Activated CD4-positive, alpha-beta T cell treated with anti-CD3 and anti-CD28 coated beads, Interleukin-2, Interleukin-4, amounts not matched to agents 100 ng/mL and 50 ng/mL, durations not matched to agents 16 hours and 8 hours (primary cell): Measurements from ENCODE around the gene PLXNA2.

Experiments
- DNase-seq: peaks from one replicate; pipeline ENCODE4 v3.0.0-alpha.2; 2020; ENCODE audit warnings: low spot score

The PLXNA2 gene

GRCh38 chr1:208026880-208027438 is 217.2 kb downstream of the PLXNA2 start:
- no peak for DNase-seq

DNA sequence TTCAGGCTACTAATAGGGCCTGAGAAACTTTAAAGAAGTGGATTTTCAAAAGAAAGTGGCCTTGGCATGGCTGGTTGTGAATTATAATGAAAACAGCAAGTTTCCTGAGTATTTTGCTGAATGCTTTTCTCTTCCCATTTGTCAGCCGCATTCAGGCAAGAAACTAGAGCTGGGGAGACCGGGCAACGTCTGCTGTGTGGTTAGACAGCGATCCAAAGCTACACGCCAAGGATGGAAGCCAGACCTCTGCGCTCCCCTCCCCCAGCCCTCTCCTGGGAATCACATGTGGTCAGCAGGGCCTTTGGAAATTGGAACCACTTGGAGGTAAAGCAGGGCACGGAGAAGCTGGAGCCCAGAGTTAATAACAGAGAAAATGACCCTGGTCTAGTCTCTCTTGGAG is 219.2 kb downstream of the PLXNA2 start:
- DNase-seq: no peak

DNA sequence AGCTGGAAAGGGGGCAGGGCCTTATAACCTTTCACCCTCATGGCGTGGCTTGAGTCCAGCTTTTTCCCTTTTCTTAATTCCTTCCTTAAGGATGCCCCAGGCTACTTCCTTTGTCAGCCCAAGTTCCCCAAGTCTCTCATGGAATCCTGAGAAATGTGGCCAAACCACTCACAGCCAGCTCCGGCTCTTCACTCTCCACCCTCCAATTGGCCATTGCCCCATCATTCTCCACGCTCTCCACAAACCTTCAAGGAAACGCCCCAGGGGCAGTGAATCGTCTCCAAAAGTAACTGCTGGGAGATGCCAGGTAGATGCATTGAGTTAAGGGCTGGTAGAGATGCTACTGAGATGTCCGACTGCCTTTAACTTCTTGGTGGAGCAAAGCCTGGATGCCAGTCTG is 219.8 kb downstream of the PLXNA2 start:
- no peak for DNase-seq

DNA sequence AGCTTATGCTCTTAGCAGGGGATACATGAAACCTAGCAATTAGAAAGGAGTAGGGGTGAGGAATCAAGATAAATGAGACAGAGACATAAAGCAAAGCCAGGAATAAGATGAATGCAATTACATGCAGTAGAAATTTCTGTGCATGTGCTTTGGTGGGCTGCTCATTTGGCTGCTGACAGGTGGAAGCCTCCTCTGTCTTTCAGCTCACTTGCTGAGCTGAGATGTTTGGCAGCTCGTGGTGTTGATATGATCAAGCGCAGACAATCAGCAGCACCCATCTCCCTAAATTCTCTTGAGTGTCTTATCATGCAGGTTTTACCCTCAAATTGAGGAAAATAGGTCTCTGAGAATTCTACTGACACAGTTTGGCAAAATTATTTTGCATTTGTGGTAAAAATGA is 224.9 kb downstream of the PLXNA2 start:
- no peak for DNase-seq

DNA sequence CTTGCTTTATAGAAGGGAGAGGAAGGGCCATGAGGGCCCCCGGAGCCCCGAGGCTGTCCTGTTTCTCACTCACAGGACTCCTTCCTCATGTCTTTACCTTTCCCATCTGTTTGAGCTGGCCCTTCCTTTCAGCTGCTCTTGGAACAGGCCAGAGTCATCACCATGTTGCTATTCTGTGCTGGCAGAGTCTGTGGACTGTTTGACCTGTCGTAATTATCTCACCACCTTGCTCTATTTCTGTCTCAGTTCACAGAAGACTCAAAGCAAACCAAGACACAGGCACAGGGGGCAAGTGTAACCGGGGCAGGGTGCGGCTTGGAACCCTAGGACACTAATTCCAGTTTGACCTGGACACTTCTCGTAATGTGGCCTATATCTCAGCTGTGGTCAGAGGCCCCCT is 228.9 kb downstream of the PLXNA2 start:
- DNase-seq: no peak

GRCh38 chr1:208013210-208013609 is 231.0 kb downstream of the PLXNA2 start:
- DNase-seq: no peak

DNA sequence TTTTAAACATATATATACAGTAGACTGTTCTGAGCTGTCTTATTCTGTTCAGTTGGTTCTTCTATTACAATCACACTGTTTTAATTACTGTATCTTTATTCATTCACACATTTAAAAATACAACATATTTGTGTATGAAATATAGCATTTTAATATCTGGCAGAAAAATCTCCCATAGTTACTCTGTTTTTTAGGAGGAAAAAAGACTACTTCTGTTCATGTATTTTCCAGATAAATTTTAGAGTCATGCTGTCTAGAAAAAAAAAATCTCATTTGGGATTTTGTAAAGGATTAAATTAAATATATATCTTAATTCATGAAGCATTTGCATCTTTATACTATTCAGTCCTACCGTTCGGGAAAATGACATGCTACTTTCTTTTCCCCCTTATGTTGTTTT is 231.5 kb downstream of the PLXNA2 start:
- DNase-seq: no peak

DNA sequence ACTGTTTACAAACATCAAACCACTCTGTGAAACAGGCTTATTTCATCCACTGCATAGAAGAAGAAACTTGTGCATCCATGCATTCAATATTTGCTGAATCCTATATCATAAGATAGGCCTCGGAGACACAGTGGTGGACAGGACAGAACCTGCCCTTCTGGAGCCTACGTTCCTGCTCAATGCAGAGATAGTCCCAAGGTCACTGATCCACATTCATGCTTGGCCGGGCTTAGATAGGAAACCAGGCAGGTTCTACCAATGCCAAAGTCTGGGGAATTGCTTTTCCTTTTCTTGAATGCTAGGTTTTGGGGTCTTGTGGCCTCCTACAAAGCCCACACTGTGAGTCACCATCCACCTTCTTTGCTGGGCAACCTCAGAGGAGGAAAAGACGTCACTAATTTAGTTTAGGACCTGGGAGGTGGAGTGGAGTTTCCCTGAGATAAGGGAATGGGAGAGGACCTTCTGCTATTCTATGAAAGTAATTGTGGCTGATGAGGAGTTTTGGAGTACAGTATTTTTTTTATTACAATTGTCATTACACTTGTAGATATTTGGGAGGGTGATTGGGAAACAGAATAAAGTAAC is 233.6 kb downstream of the PLXNA2 start:
- DNase-seq: no peak

GRCh38 chr1:208009706-208010444 is 234.3 kb downstream of the PLXNA2 start:
- DNase-seq: no peak

DNA sequence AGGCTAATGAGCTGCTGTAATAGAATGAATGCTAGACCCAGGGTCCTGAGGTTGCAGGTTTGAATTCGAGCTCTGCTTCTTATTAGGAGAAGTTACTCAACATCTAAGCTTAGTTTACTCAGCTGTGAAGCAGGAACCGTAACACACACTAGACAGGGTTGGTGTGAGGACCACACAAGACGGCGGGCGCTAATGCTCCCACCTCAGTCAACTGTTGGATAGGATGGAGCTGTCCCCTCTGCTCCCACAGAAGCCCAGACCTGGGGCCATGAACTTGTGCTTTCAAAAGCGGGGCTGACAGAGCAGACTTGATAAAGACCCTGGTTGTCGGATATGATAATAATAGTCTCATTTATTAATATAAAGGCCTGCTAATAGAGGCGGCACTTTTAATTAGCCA is 234.9 kb downstream of the PLXNA2 start:
- no peak for DNase-seq

- DNase-seq: no peak
These were observed 235.7 kb downstream of the PLXNA2 start for GRCh38 chr1:208008534-208008933.

DNA sequence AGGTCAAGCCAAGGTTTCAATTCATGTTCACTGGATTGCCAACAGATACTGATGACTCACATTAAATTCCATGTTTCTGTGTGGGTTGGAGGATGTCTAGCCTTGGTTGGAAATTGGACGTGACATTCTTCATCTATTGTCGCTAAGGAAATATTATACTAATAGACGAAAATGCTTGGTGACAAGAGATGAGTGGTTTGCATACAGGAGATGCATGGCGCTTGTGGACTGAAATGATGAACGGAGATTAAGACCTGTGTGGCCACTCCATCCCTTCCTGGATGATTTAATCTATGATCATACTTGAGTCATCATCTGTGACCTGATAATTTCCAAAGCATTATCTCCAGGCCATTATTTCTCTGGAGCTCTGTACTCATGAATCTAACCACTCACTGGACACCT is 236.2 kb downstream of the PLXNA2 start:
- no peak for DNase-seq

DNA sequence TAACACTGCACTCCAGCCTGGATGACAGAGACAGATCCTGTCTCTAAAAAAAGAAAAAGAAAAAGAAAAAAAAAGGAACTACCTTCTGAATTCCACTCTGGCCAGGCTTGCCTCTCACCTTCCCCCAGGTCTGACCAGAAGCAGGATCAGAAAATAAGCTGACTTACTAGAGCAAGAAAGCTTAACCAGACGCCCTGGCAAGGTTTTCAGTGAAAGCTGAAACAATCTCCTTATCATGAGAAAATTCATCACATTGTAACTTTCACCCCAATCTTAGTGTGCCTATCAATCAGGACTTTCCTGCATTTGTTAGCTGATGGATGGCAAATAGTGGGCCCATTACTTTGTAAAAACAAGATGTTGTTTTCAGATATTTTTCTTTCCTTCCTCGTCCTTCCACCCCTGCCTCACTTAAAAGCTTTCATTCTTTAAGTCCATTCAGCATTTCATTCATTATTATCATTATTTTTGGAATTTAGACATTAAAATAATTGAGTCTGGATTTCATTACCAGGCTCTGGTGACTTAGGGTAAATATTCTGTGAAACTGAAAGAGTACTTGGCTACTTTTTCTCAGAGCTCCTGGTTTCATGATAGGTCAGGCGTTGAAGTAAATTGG is 236.8 kb downstream of the PLXNA2 start:
- no peak for DNase-seq

DNA sequence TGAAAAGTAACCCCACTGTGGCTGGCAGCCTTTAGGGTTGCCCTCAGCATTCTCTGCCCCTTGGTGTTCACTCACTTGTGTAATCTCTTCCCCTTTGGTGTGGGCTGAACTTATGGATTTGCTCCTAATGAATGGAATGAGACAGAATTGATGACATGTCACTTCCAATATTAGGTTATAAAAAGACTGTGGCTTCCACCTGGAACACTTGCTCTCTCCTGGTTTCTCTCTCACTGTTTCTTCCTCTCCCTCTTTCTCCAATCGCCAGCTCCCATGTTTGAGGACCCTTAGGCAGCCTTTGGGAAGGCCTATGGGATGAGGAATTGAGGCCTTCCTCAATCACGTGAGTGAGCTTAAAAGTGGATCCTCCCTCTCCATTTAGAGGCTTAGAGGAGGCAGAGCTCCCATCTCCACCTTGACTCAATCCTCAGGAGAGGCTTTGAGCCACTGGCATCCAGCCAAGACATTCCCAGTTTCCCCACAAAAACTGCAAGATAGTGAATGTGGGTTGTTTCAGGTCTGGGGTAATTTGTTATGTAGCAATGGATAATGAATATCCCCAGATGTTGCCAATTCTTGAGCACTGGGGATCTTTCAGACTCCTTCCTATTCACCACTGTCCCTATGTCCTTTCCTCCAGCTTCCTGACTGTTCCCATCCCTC is 237.8 kb downstream of the PLXNA2 start:
- DNase-seq: no peak

DNA sequence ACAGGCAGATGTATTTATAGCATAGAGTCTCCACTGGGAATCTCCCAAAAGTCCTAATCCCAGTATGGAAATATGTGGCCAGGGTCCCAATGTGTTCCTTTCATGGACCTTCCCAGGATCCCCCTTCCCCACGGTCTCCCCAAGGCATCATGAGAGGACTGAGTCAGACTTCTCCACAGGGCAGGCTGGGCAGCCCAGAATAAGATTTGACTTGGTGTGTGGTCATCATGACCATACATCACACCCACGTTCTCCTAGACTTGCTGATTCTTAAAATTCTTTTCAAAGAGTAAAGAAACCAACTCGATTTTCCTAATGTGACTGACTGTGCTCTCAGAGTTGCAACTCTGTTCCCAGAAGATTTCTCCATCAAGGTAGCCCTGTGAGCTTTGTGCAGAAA is 239.3 kb downstream of the PLXNA2 start:
- no peak for DNase-seq

DNA sequence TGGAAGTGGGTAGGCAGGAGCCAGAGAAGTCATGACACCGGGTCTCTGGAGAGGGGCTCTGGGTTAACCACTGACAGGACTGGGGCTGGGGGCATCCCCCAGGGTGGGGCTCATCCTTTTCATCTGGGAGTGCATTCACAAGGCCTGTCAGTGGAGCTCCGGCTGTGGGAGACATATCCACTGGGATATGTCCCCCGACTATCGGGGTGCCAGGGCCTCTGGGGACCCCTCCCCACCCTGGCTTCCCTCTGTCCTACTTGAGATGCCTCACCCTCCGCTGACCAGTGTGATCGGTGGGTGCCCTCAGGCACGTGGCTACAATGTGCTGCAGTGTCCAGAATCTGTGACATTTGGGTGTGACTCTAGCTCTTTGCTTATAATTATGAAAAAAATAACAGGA is 240.9 kb downstream of the PLXNA2 start:
- DNase-seq: no peak

GRCh38 chr1:208002672-208003071 is 241.5 kb downstream of the PLXNA2 start:
- DNase-seq: no peak

DNA sequence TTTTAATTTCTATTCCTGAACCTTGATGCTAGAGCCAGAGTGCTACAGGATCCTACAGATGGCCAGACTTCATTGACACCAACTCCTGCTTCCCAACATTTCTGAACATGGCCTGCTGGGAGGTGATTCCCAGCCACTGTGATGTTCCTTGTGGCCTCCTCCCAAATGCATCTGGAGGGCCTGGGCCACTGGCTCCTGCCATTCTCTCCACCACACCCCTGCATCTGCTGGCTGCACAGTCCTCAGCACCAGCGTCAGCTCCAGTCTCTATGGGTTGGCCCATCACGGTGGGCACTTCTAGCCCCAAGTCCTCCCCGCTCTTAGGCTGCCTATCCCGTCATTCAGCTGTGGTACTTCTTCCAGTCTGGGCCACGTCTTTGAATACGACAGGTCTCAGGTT is 242.1 kb downstream of the PLXNA2 start:
- no peak for DNase-seq

GRCh38 chr1:208000504-208000903 is 243.7 kb downstream of the PLXNA2 start:
- no peak for DNase-seq

DNA sequence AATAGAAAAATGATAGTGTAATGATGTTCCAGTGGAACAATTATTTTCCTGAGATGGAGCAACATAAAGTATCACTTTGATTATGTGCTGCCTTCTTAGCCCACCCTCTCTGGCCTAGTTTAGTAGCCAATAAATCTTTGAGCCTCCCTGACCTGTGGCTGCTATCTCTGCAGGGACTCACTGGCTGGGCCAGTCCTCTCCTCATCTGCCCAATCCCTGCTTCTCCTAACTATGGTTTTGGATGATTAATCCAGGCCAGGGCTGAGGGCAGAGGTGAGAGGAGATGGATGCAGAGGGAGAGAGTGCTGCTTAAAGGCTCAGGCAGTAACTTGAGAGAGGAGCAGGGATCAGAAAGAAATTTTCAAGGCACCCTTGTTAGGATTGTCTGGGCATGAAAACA is 244.2 kb downstream of the PLXNA2 start:
- DNase-seq: no peak

- no peak for DNase-seq
These were observed 244.8 kb downstream of the PLXNA2 start for GRCh38 chr1:207999274-207999915.

DNA sequence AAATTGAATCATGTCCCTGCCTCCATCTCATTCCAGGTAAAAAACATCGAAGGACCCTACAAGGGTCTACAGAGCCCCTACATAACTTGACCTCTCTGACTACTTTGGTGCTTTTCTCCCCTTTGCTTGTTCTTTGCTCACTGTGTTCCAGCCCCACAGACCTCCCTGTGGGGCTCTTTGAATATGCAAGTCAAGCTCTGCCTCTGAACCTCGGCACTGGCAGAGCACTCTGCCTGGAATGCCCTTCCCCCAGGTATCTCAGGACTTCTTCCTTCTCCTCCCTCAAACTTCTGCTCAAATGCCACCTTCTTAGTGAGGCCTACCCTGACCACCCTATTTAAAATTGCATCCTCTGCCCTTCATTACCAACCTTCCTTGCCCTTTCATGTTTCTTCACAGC is 245.5 kb downstream of the PLXNA2 start:
- DNase-seq: no peak
